HG02763 (cell line): ENCODE data around the gene PFDN1.

Experiments used
- ATAC-seq: cut with Tn5 transposase; IDR thresholded peaks from one replicate; pipeline ENCODE4 v1.9.1; 2021; ENCODE audit warnings: mild to moderate bottlenecking, moderate library complexity; ENCODE audit not compliant: unreplicated experiment

PFDN1 gene

GRCh38 chr5:140262221-140262620, 40.7 kb downstream of the PFDN1 start:
- no peak for ATAC-seq

GRCh38 chr5:140261403-140262171, 41.3 kb downstream of the PFDN1 start:
- ATAC-seq: no peak

- no peak for ATAC-seq
Measured at GRCh38 chr5:140260089-140260656, 42.7 kb downstream of the PFDN1 start.

- ATAC-seq: no peak
Measured at GRCh38 chr5:140259500-140259899, 43.4 kb downstream of the PFDN1 start.

GRCh38 chr5:140258873-140259272, 44.0 kb downstream of the PFDN1 start:
- ATAC-seq: no peak

- no peak for ATAC-seq
Measured at GRCh38 chr5:140258016-140258415, 44.9 kb downstream of the PFDN1 start.

- no peak for ATAC-seq
Measured at GRCh38 chr5:140256726-140257125, 46.2 kb downstream of the PFDN1 start.

GRCh38 chr5:140255460-140256157, 47.3 kb downstream of the PFDN1 start:
- ATAC-seq: no peak

GRCh38 chr5:140253985-140254384, 48.9 kb downstream of the PFDN1 start:
- no peak for ATAC-seq

- no peak for ATAC-seq
Measured at GRCh38 chr5:140252470-140253126, 50.3 kb downstream of the PFDN1 start.

GRCh38 chr5:140251527-140251973, 51.4 kb downstream of the PFDN1 start:
- peak; percentile 61 for ATAC-seq

- no peak for ATAC-seq
Measured at GRCh38 chr5:140250386-140250785, 52.5 kb downstream of the PFDN1 start.

GRCh38 chr5:140249536-140249935, 53.4 kb downstream of the PFDN1 start:
- ATAC-seq: no peak

- no peak for ATAC-seq
Measured at GRCh38 chr5:140248414-140248813, 54.5 kb downstream of the PFDN1 start.

GRCh38 chr5:140246378-140247122, 56.4 kb downstream of the PFDN1 start:
- ATAC-seq: no peak

GRCh38 chr5:140245926-140246325, 57.0 kb downstream of the PFDN1 start:
- ATAC-seq: no peak

- no peak for ATAC-seq
Measured at GRCh38 chr5:140245341-140245740, 57.6 kb downstream of the PFDN1 start.

- ATAC-seq: peak; percentile 71
Measured at GRCh38 chr5:140244525-140245025, 58.3 kb downstream of the PFDN1 start.

GRCh38 chr5:140243706-140244250, 59.1 kb downstream of the PFDN1 start:
- no peak for ATAC-seq

GRCh38 chr5:140242890-140243585, 59.9 kb downstream of the PFDN1 start:
- no peak for ATAC-seq
